Measurements from ENCODE around the gene MICALL2.

GRCh38 chr7:1407892-1408291 is 51.4 kb downstream of the MICALL2 start:
- TF ChIP-seq CTCF (IDR thresholded peaks at IDR 0.05; ENCODE audit: insufficient read depth, low read length, poor library complexity, severe bottlenecking) (no peak), EZH2phosphoT487 (conservative IDR thresholded peaks at IDR 0.05; ENCODE audit: low read length) (no peak)
